HG02763 (cell line): ENCODE results near the gene TPST1.
"Not testable (repeated sequence)": the region's sequence is repeated elsewhere in the genome, so short reads cannot be mapped to it uniquely, and the experiment has no call there.

Source experiments
- ATAC-seq: cut with Tn5 transposase; IDR thresholded peaks from one replicate; pipeline ENCODE4 v1.9.1; 2021; ENCODE audit warnings: mild to moderate bottlenecking, moderate library complexity; ENCODE audit not compliant: unreplicated experiment

Gene TPST1

GRCh38 chr7:66204822-66205740 lies at the start of gene TPST1:
TSS of gene TPST1 (plus strand) at chr7:66205334. CDS start at chr7:66240426, 35,092 bp downstream.
- peak; percentile 91 for ATAC-seq

DNA sequence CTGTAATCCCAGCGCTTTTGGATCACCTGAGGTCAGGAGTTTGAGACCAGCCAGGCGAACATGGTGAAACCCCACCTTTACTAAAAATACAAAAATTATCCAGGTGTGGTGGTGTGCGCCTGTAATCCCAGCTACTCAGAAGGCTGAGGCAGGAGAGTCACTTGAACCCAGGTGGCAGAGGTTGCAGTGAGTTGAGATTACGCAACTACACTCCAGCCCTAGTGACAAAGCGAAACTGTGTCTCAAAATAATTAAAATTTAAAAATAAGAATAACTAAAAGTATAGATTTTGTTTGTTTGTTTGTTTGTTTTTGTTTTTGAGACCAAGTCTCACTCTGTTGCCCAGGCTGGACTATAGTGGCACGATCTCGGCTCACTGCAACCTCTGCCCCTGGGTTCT lies 49.1 kb upstream of the TPST1 start:
- ATAC-seq, result not testable (repeated sequence)

- ATAC-seq, result no peak
Measured at GRCh38 chr7:66157060-66157459, 48.1 kb upstream of the TPST1 start.

GRCh38 chr7:66162622-66163021 lies 42.5 kb upstream of the TPST1 start:
- no peak for ATAC-seq

GRCh38 chr7:66163186-66163610 lies 41.9 kb upstream of the TPST1 start:
- no peak for ATAC-seq

DNA sequence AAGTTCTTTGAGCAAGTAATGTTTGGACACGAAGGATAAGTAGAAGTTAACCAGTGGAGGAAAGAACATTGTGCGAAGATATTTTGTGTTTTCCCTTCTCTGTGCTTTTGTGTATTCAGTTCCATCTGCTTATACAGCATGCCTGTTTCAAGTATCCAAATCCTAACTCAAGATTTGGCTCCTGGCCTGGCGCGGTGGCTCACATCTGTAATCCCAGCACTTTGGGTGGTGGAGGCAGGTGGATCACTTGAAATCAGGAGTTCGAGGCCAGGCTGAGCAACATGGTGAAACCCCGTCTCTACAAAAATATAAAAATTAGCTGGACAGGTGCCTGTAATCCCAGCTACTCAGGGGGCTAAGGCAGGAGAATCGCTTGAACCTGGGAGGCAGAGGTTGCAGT lies 40.8 kb upstream of the TPST1 start:
- ATAC-seq, result no peak

GRCh38 chr7:66167773-66168387 lies 37.3 kb upstream of the TPST1 start:
- no peak for ATAC-seq

GRCh38 chr7:66169616-66170015 lies 35.5 kb upstream of the TPST1 start:
- ATAC-seq, result no peak

DNA sequence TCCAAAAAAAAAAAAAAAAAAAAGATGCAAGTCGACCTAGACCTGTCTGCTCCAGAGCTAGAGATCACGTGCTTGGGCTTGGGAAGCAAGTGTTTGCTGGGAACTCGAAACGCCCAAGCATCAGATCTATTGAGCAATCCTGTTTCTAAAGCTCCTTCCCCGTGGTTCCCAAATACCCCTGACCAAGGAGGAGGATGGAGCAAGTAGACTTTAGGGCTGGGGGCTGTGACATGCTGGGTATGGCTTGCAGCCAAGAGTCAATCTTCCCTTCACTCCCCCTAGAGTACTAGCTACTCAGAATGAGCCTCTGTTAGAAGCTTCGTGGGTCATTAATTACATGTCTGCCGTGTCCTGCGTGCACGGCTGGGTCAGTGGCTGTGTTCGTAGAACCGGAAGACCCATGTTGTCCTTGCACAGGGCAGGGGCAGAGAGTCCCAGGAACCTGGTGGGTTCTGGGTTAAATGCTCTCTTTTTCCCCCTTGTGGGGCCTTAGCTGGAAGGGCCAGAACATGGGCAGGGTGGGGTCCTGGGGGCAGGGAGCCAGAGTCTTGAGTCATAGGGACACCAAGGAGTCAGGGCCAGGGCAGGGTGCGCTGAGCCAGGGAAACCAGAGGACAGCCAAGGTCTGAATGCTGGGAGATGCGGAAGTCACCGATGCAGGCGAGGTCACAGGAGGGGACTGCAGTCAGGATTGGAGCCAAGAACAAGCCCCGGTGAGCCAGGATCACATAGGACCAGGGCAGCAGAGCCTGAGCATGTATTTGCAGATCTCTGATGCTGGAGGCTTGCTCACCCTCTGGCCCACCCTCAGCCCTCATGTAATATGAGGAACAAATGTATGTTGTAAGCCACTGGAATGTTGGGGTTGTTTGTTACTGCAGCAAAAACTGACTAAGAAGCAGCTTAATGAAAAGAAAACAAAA lies 34.6 kb upstream of the TPST1 start:
- ATAC-seq, result no peak

DNA sequence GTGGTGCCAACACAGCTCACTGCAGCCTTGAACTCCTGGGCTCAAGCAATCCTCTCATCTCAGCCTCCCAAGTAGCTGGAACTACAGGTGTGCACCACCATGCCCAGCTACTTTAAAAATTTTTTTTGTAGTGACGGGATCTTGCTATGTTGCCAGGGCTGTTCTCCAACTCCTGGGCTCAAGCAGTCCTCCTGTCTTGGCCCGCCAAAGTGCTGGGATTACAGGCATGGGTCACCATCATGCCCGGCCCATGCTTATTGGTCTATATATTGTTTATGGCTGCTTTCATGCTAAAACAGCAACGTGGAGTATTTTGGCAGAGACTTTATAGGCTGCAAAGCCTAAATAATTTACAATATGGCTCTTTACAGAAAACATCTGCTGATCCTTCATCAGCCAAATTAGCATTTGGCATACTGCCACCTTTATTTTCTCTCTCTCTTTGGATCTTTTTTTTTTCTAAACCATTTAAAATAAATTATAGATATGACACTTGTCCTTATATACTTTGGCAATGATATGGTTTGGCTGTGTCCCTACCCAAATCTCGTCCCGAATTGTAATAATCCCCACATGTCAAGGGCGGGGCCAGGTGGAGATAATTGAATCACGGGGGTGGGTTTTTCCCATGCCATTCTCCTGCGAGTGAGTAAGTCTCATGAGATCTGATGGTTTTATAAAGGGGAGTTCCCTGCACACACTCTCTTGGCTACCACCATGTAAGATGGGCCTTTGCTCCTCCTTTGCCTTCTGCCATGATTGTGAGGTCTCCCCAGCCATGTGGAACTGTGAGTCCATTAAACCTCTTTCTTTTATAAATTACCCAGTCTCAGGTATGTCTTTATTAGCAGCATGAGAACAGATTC lies 32.4 kb upstream of the TPST1 start:
- not testable (repeated sequence) for ATAC-seq

DNA sequence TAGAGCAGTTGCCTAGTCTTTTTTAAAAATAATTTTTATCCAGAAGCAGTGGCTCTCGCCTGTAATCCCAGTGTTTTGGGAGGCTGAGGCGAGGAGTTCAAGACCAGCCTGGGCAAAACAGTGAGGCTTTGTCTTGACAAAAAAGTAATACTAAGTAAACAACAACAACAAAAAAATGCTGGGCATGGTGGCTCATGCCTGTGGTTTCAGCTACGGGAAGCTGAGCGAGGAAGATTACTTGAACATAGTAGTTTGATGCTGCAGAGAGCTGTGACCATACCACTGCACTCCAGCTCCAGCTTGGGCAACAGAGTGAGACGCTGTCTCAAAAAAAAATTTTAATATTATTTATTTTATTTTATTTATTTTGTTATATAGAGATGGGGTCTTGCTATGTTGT lies 31.3 kb upstream of the TPST1 start:
- no peak for ATAC-seq

GRCh38 chr7:66175006-66175405 lies 30.1 kb upstream of the TPST1 start:
- ATAC-seq, result not testable (repeated sequence)

- ATAC-seq, result no peak
Measured at GRCh38 chr7:66176914-66177313, 28.2 kb upstream of the TPST1 start.

DNA sequence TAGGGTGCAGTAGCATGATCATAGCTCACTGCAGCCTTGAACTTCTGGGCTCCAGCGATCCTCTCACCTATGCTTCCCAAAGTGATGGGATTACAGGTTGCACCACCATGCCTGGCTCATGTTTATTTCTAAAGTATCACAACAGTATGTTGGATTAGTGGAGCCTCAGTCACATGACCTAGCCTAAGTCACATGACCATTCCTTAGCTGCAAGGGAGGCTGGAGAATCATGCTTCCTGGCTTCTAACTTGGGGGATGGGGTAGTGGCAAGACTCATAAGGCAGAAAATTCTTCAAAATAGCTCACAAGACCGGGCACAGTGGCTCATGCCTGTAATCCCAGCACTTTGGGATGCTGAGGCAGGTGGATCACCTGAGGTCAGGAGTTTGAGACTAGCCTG lies 26.9 kb upstream of the TPST1 start:
- ATAC-seq, result no peak

- ATAC-seq, result no peak
Measured at GRCh38 chr7:66181329-66181728, 23.8 kb upstream of the TPST1 start.

- ATAC-seq, result no peak
Measured at GRCh38 chr7:66181845-66182244, 23.3 kb upstream of the TPST1 start.

DNA sequence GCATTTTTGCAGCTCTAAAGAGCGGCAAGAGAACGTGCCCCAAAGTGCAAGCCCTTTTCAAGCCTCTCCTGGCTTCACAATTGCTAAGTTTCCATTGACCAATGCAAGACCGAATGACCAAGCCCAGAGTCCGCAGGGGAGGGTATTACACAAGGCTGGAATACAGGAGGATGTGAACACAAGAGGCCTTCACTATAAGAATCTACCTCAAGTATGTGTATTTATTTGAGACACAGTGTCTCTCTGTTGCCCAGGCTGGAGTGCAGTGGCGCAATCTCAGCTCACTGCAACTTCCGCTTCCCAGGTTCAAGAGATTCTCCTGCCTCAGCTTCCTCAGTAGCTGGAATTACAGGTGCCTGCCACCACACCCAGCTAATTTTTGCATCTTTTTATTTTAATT lies 22.2 kb upstream of the TPST1 start:
- ATAC-seq, result no peak

- ATAC-seq, result no peak
Measured at GRCh38 chr7:66183700-66184099, 21.4 kb upstream of the TPST1 start.

GRCh38 chr7:66185680-66186187 lies 19.4 kb upstream of the TPST1 start:
- no peak for ATAC-seq

DNA sequence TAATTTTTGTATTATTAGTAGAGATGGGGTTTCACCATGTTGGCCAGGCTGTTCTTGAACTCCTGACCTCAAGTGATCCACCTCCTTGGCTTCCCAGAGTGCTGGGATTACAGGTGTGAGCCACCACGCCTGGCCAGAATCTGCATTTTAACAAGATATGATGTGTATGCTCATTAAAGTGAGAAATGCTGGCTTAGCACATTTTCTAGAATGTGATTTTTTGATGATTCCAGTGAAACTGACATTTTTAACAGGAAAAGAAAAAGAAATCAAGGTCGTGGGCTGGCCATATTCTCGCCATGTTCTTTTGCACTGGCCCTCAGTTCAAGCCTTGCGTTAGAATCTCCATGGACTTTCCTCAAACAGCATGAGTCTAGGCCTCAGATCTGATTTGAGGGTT lies 18.1 kb upstream of the TPST1 start:
- ATAC-seq, result no peak
